HL-60/S4 (cell line): ENCODE data around the gene HOXD4.

Experiments
- in situ Hi-C: fragments of 300-500 bp; cut with MboI; formaldehyde crosslinking; loops from 2 replicates; pipeline ENCODE4 v1.14.3; 2022; ENCODE audit warnings: low sequenced_read_pairs

HOXD4 gene

GRCh38 chr2:176126929-176127773 lies 24.2 kb upstream of the HOXD4 start:
- in situ Hi-C loops: loop anchor here (10.0 to 25.0 kb wide), 4 partner anchors 335 to 1185 kb away; no protein-coding TSS in a partner anchor

- in situ Hi-C loops: loop anchor here (10.0 to 25.0 kb wide), 4 partner anchors 335 to 1185 kb away; no protein-coding TSS in a partner anchor
Measured at GRCh38 chr2:176127774-176128072, 23.6 kb upstream of the HOXD4 start.

- in situ Hi-C loops: loop anchor here (10.0 to 25.0 kb wide), 4 partner anchors 334 to 1184 kb away; no protein-coding TSS in a partner anchor
Measured at GRCh38 chr2:176128172-176128981, 23.0 kb upstream of the HOXD4 start.

- in situ Hi-C loops: loop anchor here (10.0 to 25.0 kb wide), 4 partner anchors 333 to 1183 kb away; no protein-coding TSS in a partner anchor
Measured at GRCh38 chr2:176128982-176129796, 22.2 kb upstream of the HOXD4 start, which contains the start of gene HOXD8. Gene HOXD8, plus strand, starts transcription at chr2:176129705. Its CDS starts 662 bp downstream, at chr2:176130367.

- in situ Hi-C loops: loop anchor here (10.0 to 25.0 kb wide), 4 partner anchors 333 to 1183 kb away; no protein-coding TSS in a partner anchor
Measured at GRCh38 chr2:176129813-176130146, 21.6 kb upstream of the HOXD4 start.

- in situ Hi-C loops: loop anchor here (25.0 kb wide), 3 partner anchors 332 to 1182 kb away; no protein-coding TSS in a partner anchor
Measured at GRCh38 chr2:176130147-176130956, 21.0 kb upstream of the HOXD4 start.

GRCh38 chr2:176130957-176131847 lies 20.1 kb upstream of the HOXD4 start:
- in situ Hi-C loops: loop anchor here (25.0 kb wide), 3 partner anchors 331 to 1181 kb away; no protein-coding TSS in a partner anchor

GRCh38 chr2:176131848-176132158 lies 19.5 kb upstream of the HOXD4 start:
- in situ Hi-C loops: loop anchor here (25.0 kb wide), 3 partner anchors 330 to 1180 kb away; no protein-coding TSS in a partner anchor

- in situ Hi-C loops: loop anchor here (25.0 kb wide), 3 partner anchors 330 to 1180 kb away; no protein-coding TSS in a partner anchor
Measured at GRCh38 chr2:176132205-176133171, 18.9 kb upstream of the HOXD4 start.

GRCh38 chr2:176133389-176133788 lies 18.0 kb upstream of the HOXD4 start:
- in situ Hi-C loops: loop anchor here (25.0 kb wide), 3 partner anchors 329 to 1179 kb away; no protein-coding TSS in a partner anchor

- in situ Hi-C loops: loop anchor here (25.0 kb wide), 3 partner anchors 328 to 1178 kb away; no protein-coding TSS in a partner anchor
Measured at GRCh38 chr2:176134035-176134434, 17.3 kb upstream of the HOXD4 start.

- in situ Hi-C loops: loop anchor here (25.0 kb wide), 3 partner anchors 327 to 1177 kb away; no protein-coding TSS in a partner anchor
Measured at GRCh38 chr2:176135035-176135440, 16.3 kb upstream of the HOXD4 start.

GRCh38 chr2:176136374-176137251 lies 14.7 kb upstream of the HOXD4 start:
- in situ Hi-C loops: loop anchor here (25.0 kb wide), 3 partner anchors 326 to 1176 kb away; no protein-coding TSS in a partner anchor

- in situ Hi-C loops: loop anchor here (25.0 kb wide), 3 partner anchors 325 to 1175 kb away; no protein-coding TSS in a partner anchor
Measured at GRCh38 chr2:176137252-176137580, 14.1 kb upstream of the HOXD4 start.

- in situ Hi-C loops: loop anchor here (25.0 kb wide), 3 partner anchors 324 to 1174 kb away; no protein-coding TSS in a partner anchor
Measured at GRCh38 chr2:176137906-176138305, 13.4 kb upstream of the HOXD4 start.

GRCh38 chr2:176138526-176138922 lies 12.8 kb upstream of the HOXD4 start:
- in situ Hi-C loops: loop anchor here (25.0 kb wide), 3 partner anchors 324 to 1174 kb away; no protein-coding TSS in a partner anchor
